Neural cell (in vitro differentiated cells): ENCODE data around the gene TUBGCP2. TPM values are rescaled to one million over a fixed set of nuclear protein-coding genes. Genes with fewer than 3 reads are reported as not detected.

Source experiments
- H2AFZ ChIP-seq: fragments of 200-600, 300-800 bp; sonication (generic), shearing (Covaris generic); 2 replicates; pipeline ENCODE4 v1.6.0; 2014; ENCODE audit warnings: low read depth, mild to moderate bottlenecking, antibody characterized with exemption, low read length, moderate library complexity
- H3F3A ChIP-seq: fragments of 200-600 bp; shearing (Covaris generic); 2 replicates; pipeline ENCODE4 v1.6.1; 2016; ENCODE audit warnings: mild to moderate bottlenecking, moderate library complexity, mixed read lengths, antibody characterized with exemption, low read length; ENCODE audit not compliant: insufficient read depth, poor library complexity, severe bottlenecking
- H3K27ac ChIP-seq: fragments of 200-600, 300-800 bp; sonication (generic), shearing (Covaris generic); 2 replicates; pipeline ENCODE4 v1.5.1; 2014; ENCODE audit warnings: mild to moderate bottlenecking, low read length, moderate library complexity
- H3K27me3 ChIP-seq: fragments of 300-800, 200-600 bp; sonication (generic), shearing (Covaris generic); 2 replicates; pipeline ENCODE4 v1.6.0; 2014; ENCODE audit warnings: mild to moderate bottlenecking, low read depth, low read length, moderate library complexity; ENCODE audit not compliant: insufficient read depth
- H3K36me3 ChIP-seq: fragments of 300-800, 200-600 bp; sonication (generic), shearing (Covaris generic); 2 replicates; pipeline ENCODE4 v1.5.1; 2014; ENCODE audit warnings: mild to moderate bottlenecking, antibody characterized with exemption, low read length, moderate library complexity; ENCODE audit not compliant: insufficient read depth
- H3K4me2 ChIP-seq: fragments of 300-800, 200-600 bp; sonication (generic), shearing (Covaris generic); 2 replicates; pipeline ENCODE4 v1.6.0; 2014; ENCODE audit warnings: mild to moderate bottlenecking, low read length
- H3K4me3 ChIP-seq: fragments of 300-800, 200-600 bp; sonication (generic), shearing (Covaris generic); 2 replicates; pipeline ENCODE4 v1.5.1; 2014; ENCODE audit warnings: mild to moderate bottlenecking, low read length, moderate library complexity
- H3K79me2 ChIP-seq: fragments of 200-600 bp; shearing (Covaris generic); replicated peaks from 2 replicates; pipeline ENCODE4 v1.6.0; 2014; ENCODE audit warnings: mild to moderate bottlenecking, low read length, moderate library complexity; ENCODE audit not compliant: insufficient read depth
- H3K9ac ChIP-seq: fragments of 300-800, 200-600 bp; sonication (generic), shearing (Covaris generic); 2 replicates; pipeline ENCODE4 v1.6.1; 2016; ENCODE audit warnings: mild to moderate bottlenecking, low read length, mixed read lengths
- H3K9me2 ChIP-seq: fragments of 200-600 bp; shearing (Covaris generic); 2 replicates; pipeline ENCODE4 v1.6.1; 2016; ENCODE audit warnings: mild to moderate bottlenecking, low read length, mixed read lengths; ENCODE audit not compliant: insufficient read depth
- H3K9me3 ChIP-seq: fragments of 200-600, 300-800 bp; sonication (generic), shearing (Covaris generic); 2 replicates; pipeline ENCODE4 v1.6.1; 2016; ENCODE audit warnings: mild to moderate bottlenecking, mixed run types, low read length, moderate library complexity, mixed read lengths
- H4K20me1 ChIP-seq: fragments of 200-600 bp; shearing (Covaris generic); 2 replicates; pipeline ENCODE4 v1.6.1; 2016; ENCODE audit warnings: mild to moderate bottlenecking, mixed run types; ENCODE audit not compliant: insufficient read depth
- CTCF ChIP-seq: fragments of 450-650 bp; IDR thresholded peaks from 2 replicates; pipeline ENCODE4 v1.5.1; 2014; ENCODE audit warnings: antibody characterized with exemption, mild to moderate bottlenecking, moderate library complexity; ENCODE audit not compliant: poor library complexity, severe bottlenecking
- EP300 ChIP-seq: fragments of 450-650 bp; conservative IDR thresholded peaks from 2 replicates; pipeline ENCODE4 v1.6.1; 2014; ENCODE audit warnings: antibody characterized with exemption, mild to moderate bottlenecking, moderate library complexity; ENCODE audit not compliant: poor library complexity, severe bottlenecking
- EZH2 ChIP-seq: fragments of 200-600, 300-800 bp; shearing (Covaris generic), sonication (generic); IDR thresholded peaks from 2 replicates; pipeline ENCODE4 v1.6.1; 2014; ENCODE audit warnings: antibody characterized with exemption, low read length, borderline replicate concordance, mild to moderate bottlenecking; ENCODE audit not compliant: insufficient read depth, poor library complexity, severe bottlenecking
- MXI1 ChIP-seq: fragments of 450-650 bp; conservative IDR thresholded peaks from 2 replicates; pipeline ENCODE4 v1.6.1; 2014; ENCODE audit warnings: antibody characterized with exemption, mild to moderate bottlenecking; ENCODE audit not compliant: poor library complexity, severe bottlenecking
- POLR2AphosphoS5 ChIP-seq: IDR thresholded peaks from 2 replicates; pipeline ENCODE4 v1.6.1; 2012
- RAD21 ChIP-seq: fragments of 450-650 bp; conservative IDR thresholded peaks from 2 replicates; pipeline ENCODE4 v1.6.1; 2014; ENCODE audit warnings: antibody characterized with exemption, mild to moderate bottlenecking, moderate library complexity
- REST ChIP-seq: IDR thresholded peaks from 2 replicates; pipeline ENCODE4 v1.6.1; 2012; ENCODE audit warnings: borderline replicate concordance
- SMC3 ChIP-seq: fragments of 450-650 bp; conservative IDR thresholded peaks from 2 replicates; pipeline ENCODE4 v1.6.1; 2014; ENCODE audit warnings: antibody characterized with exemption, mild to moderate bottlenecking, moderate library complexity; ENCODE audit not compliant: poor library complexity
- TAF1 ChIP-seq: IDR thresholded peaks from 2 replicates; pipeline ENCODE4 v1.6.1; 2012; ENCODE audit warnings: low read depth
- polyA plus RNA-seq: library from polyadenylated mRNA; depleted of rRNA; stranded (reverse); fragments of >200 nt; gene quantifications from 2 replicates; pipeline ENCODE4 v1.2.3, GENCODE V29; 2014

The TUBGCP2 gene
- polyA plus RNA-seq, 1 donor from 2014 or later: 34.5 TPM

GRCh38 chr10:133257489-133258065, 51.1 kb downstream of the TUBGCP2 start:
- Histone ChIP-seq H3K4me3 (no peak overlapping the region), H3K9ac (no peak overlapping the region), H3K9me3 (no peaks in the 10 kb centered on the region), H3K79me2 (no peaks in the 10 kb centered on the region), H4K20me1 (no peaks in the 10 kb centered on the region), H3K27ac (no peak overlapping the region), H3K27me3 (no peaks in the 10 kb centered on the region), H3K4me2 (no peak overlapping the region), H3F3A (no peaks in the 10 kb centered on the region), H3K9me2 (no peaks in the 10 kb centered on the region), H2AFZ (no peak overlapping the region), H3K36me3 (no peaks in the 10 kb centered on the region)
- no peak for TF ChIP-seq TAF1
- no peak for TF ChIP-seq RAD21
- TF ChIP-seq MXI1: no peak
- no peak for TF ChIP-seq POLR2AphosphoS5

- Histone ChIP-seq H3K9ac (no peak overlapping the region), H3K9me2 (no peaks in the 10 kb centered on the region)
Observed at GRCh38 chr10:133255323-133255722, 53.3 kb downstream of the TUBGCP2 start.

More at GRCh38 chr10:133255323-133255722, 53.3 kb downstream of the TUBGCP2 start:
- Histone ChIP-seq H3K36me3 (no peaks in the 10 kb centered on the region), H2AFZ (no peak overlapping the region), H3F3A (no peaks in the 10 kb centered on the region), H3K27ac (no peak overlapping the region), H3K4me2 (no peak overlapping the region), H3K79me2 (no peaks in the 10 kb centered on the region), H3K27me3 (no peaks in the 10 kb centered on the region), H3K9me3 (no peaks in the 10 kb centered on the region), H3K4me3 (no peak overlapping the region), H4K20me1 (no peaks in the 10 kb centered on the region)
- TF ChIP-seq SMC3 (no peak), EP300 (no peak), TAF1 (no peak), EZH2 (no peak), RAD21 (no peak), REST (no peak), CTCF (no peak), MXI1 (no peak)
